Subcutaneous adipose tissue (tissue), 4 donors: ENCODE data around the gene FER. TPM values are rescaled to one million over a fixed set of nuclear protein-coding genes. Genes with fewer than 3 reads are reported as not detected.

ENCODE experiments used
- total RNA-seq, 4 donors: library from RNA; depleted of rRNA; stranded (reverse); fragments of >200 nt; gene quantifications; one replicate each; pipeline ENCODE4 v1.1.0, GENCODE V29; 2016
- TF ChIP-seq, protein P1 (sequence below): fragments of 450-650 bp; IDR thresholded peaks from one replicate; pipeline ENCODE4 v1.5.1; 2016; ENCODE audit warnings: low read depth, mild to moderate bottlenecking, control low read depth, antibody characterized with exemption, moderate library complexity

Gene FER
- total RNA-seq, 4 donors from 2014 or later, result 26.9 to 37.4 (median 27.6) TPM

DNA sequence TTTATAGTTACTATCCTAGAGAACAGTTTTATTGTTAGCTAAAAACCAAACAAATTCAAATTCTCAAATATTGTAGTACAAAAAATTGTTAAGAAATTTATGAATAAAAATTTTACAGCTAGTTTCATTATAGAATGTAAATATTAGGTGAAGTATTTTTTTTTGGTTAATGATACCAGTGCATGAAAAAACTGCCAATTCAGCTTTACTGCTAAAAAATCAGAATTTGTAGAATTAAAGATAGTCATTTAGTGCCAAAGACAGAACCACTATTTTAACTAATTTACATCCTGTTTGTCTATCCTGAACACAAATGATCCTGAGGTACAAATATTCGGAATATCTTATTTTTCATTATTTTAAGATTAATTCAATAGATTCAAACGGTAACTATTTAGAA, 202.6 kb downstream of the FER start:
- TF ChIP-seq, protein P1, sequence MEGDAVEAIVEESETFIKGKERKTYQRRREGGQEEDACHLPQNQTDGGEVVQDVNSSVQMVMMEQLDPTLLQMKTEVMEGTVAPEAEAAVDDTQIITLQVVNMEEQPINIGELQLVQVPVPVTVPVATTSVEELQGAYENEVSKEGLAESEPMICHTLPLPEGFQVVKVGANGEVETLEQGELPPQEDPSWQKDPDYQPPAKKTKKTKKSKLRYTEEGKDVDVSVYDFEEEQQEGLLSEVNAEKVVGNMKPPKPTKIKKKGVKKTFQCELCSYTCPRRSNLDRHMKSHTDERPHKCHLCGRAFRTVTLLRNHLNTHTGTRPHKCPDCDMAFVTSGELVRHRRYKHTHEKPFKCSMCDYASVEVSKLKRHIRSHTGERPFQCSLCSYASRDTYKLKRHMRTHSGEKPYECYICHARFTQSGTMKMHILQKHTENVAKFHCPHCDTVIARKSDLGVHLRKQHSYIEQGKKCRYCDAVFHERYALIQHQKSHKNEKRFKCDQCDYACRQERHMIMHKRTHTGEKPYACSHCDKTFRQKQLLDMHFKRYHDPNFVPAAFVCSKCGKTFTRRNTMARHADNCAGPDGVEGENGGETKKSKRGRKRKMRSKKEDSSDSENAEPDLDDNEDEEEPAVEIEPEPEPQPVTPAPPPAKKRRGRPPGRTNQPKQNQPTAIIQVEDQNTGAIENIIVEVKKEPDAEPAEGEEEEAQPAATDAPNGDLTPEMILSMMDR, result no peak

DNA sequence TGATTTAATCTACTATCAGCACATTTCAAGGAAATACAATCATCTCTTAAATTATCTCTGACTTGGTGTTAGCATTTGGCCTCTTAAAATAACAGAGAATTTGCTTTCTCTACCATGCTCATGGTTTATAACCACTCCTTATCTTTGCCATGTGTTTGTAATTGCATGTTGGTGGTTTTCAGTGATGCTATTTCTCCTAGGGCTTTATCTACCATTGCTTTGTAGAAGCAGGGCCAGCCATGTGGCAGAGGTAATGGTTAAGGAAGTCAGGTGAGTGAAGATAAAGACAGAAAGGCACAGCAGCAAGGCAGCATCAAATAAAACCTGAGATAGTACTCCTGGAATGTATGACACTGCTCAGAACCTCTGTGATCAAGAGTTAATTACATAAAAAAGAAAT, 206.2 kb downstream of the FER start:
- TF ChIP-seq, protein P1, result no peak

DNA sequence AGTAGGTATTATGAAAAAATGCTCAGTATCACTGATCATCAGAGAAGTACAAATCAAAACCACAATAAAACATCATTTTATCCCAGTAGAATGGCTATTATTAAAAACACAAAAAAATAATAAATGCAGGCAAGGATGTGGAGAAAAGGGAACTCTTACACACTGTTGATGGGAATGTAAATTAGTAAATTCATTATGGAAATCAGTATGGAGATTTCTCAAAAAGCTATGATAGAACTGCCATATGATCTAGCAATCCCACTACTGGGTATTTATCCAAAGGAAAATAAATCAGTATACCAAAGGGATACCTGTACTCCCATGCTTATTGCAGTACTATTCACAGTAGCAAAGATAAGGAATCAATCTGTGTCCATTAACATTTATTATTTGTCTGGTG, 209.6 kb downstream of the FER start:
- TF ChIP-seq, protein P1, result no peak

DNA sequence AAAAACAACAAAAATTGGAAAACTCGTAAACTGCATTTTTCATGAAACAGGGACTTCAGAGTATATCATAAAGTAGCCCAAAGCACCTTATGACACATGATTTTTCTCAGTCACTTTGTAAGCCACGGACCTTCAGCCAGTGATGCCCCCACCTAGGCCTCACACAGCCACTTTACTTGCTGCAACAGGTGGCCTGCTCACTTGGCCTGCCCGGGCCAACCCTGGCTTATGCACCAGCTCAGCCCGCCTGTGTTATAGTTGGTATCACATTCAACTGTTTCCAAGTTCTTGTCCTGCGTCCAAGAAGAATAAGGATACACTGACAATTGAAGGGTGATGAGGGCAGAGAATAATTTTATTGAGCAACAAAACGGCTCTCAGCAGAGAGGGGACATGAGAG, 219.2 kb downstream of the FER start:
- TF ChIP-seq, protein P1, result no peak

DNA sequence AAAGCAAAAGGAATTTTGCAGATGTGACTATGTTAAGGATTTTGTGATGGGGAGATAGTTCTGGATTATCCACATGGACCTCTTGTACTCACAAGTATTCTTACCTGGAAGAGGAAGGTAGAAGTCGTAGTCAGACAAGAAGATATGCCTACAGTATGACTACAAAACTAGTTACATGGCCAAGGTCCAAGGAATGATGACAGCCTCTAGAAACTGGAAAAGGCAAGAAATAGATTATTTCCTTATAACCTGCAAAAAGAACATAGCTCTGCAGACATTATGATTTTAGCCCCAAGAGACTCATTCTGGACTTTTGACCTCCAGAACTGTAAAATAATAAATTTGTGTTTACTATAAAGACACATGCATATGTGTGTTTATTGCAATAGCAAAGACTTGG, 226.9 kb downstream of the FER start:
- TF ChIP-seq, protein P1, result no peak

DNA sequence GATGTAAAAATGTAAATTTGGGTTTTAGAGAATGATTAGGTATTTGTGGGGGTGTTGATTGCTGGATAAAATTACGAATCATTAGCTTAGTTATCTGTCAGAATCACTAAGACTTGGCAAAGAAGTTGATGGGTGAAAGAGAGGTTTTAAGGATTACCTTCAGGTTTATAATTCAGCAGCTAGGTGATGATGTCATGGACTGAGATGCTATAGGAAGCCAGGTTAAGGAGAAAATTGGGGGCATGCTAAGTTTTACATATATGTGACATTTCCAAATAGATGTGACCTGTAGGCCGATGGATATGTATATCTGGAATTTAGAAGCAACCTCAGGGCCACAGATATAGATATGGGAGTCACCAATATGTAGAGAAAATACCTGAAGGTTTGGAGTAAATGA, 228.0 kb downstream of the FER start:
- TF ChIP-seq, protein P1, result no peak

DNA sequence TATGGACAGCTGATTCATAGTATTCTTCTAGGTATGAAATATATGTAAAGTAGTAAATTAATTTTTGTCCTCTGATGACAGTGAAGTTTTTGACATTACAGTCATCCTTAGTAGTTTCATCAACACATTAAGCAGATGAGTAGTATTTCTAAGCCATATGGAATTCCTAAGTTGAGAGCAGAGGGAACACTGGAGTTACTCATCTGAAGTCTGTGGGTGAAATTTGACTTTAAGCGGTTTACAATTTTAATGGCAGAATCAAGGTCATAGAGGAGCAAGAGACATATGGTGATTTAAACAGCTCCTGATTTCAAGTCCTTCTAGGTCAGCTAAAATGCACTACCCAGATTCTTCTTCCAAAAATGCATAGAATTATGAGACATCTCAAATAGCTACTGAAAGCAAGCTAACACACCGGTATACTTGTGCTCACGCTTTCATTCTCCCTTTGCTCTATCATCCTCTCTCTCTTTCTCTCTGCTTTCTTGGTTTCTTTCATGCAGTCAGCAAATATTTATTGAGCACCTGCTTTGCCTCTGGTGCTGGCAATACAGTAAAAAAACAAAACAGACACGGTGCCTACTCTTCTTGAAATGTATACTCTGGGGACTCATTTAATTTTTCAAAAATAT, 235.9 kb downstream of the FER start:
- TF ChIP-seq, protein P1, result no peak
